Measurements from ENCODE around the gene SEMA4C. TPM values are rescaled to one million over a fixed set of nuclear protein-coding genes. Genes with fewer than 3 reads are reported as not detected.

SEMA4C gene
- total RNA-seq, 1 experiment from 2014 or later: 16.3 TPM

GRCh38 chr2:96873651-96874096 is 3.8 kb upstream of the SEMA4C start:
- H3K4me1 Mint-ChIP-seq (ENCODE audit: insufficient read depth, unreplicated experiment): no peaks in the 10 kb centered on the region
- H3K27ac Mint-ChIP-seq (ENCODE audit: low read depth, unreplicated experiment): no peak overlapping the region
- H3K9me3 Mint-ChIP-seq (ENCODE audit: unreplicated experiment): no peaks in the 10 kb centered on the region
- no peak for TF ChIP-seq CTCF (IDR thresholded peaks at IDR 0.05; ENCODE audit: unreplicated experiment)
- ChIA-PET POLR2A (no interaction called here), CTCF (interaction anchor here (0.5 to 2.3 kb wide), 3 partner anchors 16 to 256 kb away, joined by 3 to 10 read pairs (median 3); partner anchors contain the start of gene ANKRD39)
- intact Hi-C loops (cut with micrococcal nuclease): no loop called here
- no peaks in the 10 kb centered on the region for H3K27me3 Mint-ChIP-seq (ENCODE audit: insufficient read depth, unreplicated experiment)
- H3K36me3 Mint-ChIP-seq (ENCODE audit: insufficient read depth, unreplicated experiment): no peaks in the 10 kb centered on the region
- DNase-seq (ENCODE audit: unreplicated experiment): no peak
- no TSS peak for BruUV-seq (replicated peaks)
- no peak overlapping the region for H3K4me3 Mint-ChIP-seq (ENCODE audit: unreplicated experiment)

GRCh38 chr2:96872591-96873349 is 2.9 kb upstream of the SEMA4C start:
- intact Hi-C loops (cut with micrococcal nuclease): no loop called here
- H3K27ac Mint-ChIP-seq (ENCODE audit: low read depth, unreplicated experiment): no peak overlapping the region
- H3K4me3 Mint-ChIP-seq (ENCODE audit: unreplicated experiment): no peak overlapping the region
- no TSS peak for BruUV-seq (replicated peaks)
- H3K27me3 Mint-ChIP-seq (ENCODE audit: insufficient read depth, unreplicated experiment): no peaks in the 10 kb centered on the region
- CTCF ChIA-PET: interaction anchor here (0.8 to 2.3 kb wide), 3 partner anchors 15 to 57 kb away, joined by 3 to 10 read pairs (median 5); partner anchors contain the start of gene ANKRD39
- TF ChIP-seq CTCF (IDR thresholded peaks at IDR 0.05; ENCODE audit: unreplicated experiment): no peak
- no peaks in the 10 kb centered on the region for H3K9me3 Mint-ChIP-seq (ENCODE audit: unreplicated experiment)
- DNase-seq (ENCODE audit: unreplicated experiment): no peak
- POLR2A ChIA-PET: interaction anchor here (1.3 to 2.3 kb wide), 2 partner anchors 12 to 56 kb away, joined by 3 to 7 read pairs; partner anchors contain the start of gene CNNM3
- H3K36me3 Mint-ChIP-seq (ENCODE audit: insufficient read depth, unreplicated experiment): no peaks in the 10 kb centered on the region
- peaks cover 1% of the 10 kb centered on the region for H3K4me1 Mint-ChIP-seq (ENCODE audit: insufficient read depth, unreplicated experiment)

- Mint-ChIP-seq H3K4me3 (ENCODE audit: unreplicated experiment) (peak overlapping the region; percentile 78), H3K27ac (ENCODE audit: low read depth, unreplicated experiment) (no peak overlapping the region), H3K4me1 (ENCODE audit: insufficient read depth, unreplicated experiment) (peaks cover 5% of the 10 kb centered on the region), H3K9me3 (ENCODE audit: unreplicated experiment) (no peaks in the 10 kb centered on the region), H3K27me3 (ENCODE audit: insufficient read depth, unreplicated experiment) (no peaks in the 10 kb centered on the region), H3K36me3 (ENCODE audit: insufficient read depth, unreplicated experiment) (no peaks in the 10 kb centered on the region)
- no peak for DNase-seq (ENCODE audit: unreplicated experiment)
- CTCF ChIA-PET: interaction anchor here (0.9 to 5.8 kb wide), 4 partner anchors 13 to 241 kb away, joined by 3 to 30 read pairs (median 8); partner anchors contain the start of genes ANKRD36 and ANKRD39
- no peak for TF ChIP-seq CTCF (IDR thresholded peaks at IDR 0.05; ENCODE audit: unreplicated experiment)
- BruUV-seq (replicated peaks): no TSS peak
- intact Hi-C loops (cut with micrococcal nuclease): no loop called here
- POLR2A ChIA-PET: interaction anchor here (0.6 to 2.3 kb wide), 3 partner anchors 13 to 1508 kb away, joined by 3 to 14 read pairs (median 7); partner anchors contain the start of gene ANKRD39
Measured at GRCh38 chr2:96870626-96871255, 861 bp upstream of the SEMA4C start.

GRCh38 chr2:96869281-96869821 is 529 bp downstream of the SEMA4C start:
- DNase-seq (ENCODE audit: unreplicated experiment): peak; percentile 81
- Mint-ChIP-seq H3K9me3 (ENCODE audit: unreplicated experiment) (no peaks in the 10 kb centered on the region), H3K36me3 (ENCODE audit: insufficient read depth, unreplicated experiment) (no peaks in the 10 kb centered on the region), H3K4me3 (ENCODE audit: unreplicated experiment) (peak overlapping the region; percentile 78), H3K27ac (ENCODE audit: low read depth, unreplicated experiment) (no peak overlapping the region), H3K4me1 (ENCODE audit: insufficient read depth, unreplicated experiment) (peaks cover 5% of the 10 kb centered on the region), H3K27me3 (ENCODE audit: insufficient read depth, unreplicated experiment) (no peaks in the 10 kb centered on the region)
- BruUV-seq (replicated peaks): no TSS peak
- ChIA-PET CTCF (interaction anchor here (0.6 to 5.8 kb wide), 7 partner anchors 11 to 108 kb away, joined by 3 to 30 read pairs (median 5); partner anchors contain the start of gene ANKRD39), POLR2A (interaction anchor here (0.6 to 4.6 kb wide), 8 partner anchors 12 to 1780 kb away, joined by 3 to 53 read pairs (median 8); partner anchors contain the start of genes ANKRD36, ANKRD39, CNNM3 and CNNM4)
- intact Hi-C loops (cut with micrococcal nuclease): loop anchor here (2.0 kb wide), 1 partner anchor 47 kb away; no protein-coding TSS in a partner anchor
- peak; percentile 14 for TF ChIP-seq CTCF (IDR thresholded peaks at IDR 0.05; ENCODE audit: unreplicated experiment)
